Measurements from ENCODE around the gene ARID1B.

ARID1B gene

DNA sequence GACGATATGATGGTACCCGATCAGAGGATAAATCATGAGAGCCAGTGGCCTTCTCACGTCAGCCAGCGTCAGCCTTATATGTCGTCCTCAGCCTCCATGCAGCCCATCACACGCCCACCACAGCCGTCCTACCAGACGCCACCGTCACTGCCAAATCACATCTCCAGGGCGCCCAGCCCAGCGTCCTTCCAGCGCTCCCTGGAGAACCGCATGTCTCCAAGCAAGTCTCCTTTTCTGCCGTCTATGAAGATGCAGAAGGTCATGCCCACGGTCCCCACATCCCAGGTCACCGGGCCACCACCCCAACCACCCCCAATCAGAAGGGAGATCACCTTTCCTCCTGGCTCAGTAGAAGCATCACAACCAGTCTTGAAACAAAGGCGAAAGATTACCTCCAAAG, 423.9 kb downstream of the ARID1B start:
- no peak for DNase-seq

DNA sequence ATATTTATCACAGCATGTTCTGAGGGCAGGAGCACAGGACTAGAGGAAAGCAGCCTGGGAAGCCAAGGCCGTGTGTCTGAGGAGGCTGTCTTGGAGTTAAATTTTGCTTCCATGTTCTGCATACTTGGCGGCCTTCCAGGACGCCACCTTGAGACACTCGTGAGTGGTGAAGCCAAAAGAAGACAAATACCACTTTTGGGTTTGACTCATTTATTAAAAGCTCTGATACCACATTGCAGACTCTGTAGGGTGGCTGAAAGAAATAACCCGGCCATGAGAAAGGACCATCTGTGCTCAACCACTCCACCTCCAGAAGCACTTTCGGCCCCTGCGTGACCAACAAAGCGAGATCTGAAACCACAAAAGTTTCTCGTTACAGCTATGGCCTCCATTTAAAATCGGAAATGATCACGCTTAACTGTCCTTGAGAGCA, 426.1 kb downstream of the ARID1B start:
- peak in 1 of 2 experiments; percentile 41 for DNase-seq

DNA sequence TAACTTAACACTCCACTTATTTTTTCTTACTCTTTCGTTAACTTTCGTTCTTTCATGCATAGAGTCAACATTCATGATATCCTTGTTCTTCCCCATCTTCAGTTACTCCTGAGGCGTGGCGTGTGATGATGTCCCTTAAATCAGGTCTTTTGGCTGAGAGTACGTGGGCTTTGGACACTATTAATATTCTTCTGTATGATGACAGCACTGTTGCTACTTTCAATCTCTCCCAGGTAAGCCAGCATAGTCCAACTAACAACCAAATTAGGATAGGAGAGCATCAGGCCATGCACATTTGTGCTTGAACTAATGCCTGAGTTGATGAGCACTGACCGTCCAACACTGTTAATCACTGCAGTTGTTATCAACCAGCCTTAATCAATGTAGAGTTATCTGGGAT, 426.6 kb downstream of the ARID1B start:
- no peak for DNase-seq

DNA sequence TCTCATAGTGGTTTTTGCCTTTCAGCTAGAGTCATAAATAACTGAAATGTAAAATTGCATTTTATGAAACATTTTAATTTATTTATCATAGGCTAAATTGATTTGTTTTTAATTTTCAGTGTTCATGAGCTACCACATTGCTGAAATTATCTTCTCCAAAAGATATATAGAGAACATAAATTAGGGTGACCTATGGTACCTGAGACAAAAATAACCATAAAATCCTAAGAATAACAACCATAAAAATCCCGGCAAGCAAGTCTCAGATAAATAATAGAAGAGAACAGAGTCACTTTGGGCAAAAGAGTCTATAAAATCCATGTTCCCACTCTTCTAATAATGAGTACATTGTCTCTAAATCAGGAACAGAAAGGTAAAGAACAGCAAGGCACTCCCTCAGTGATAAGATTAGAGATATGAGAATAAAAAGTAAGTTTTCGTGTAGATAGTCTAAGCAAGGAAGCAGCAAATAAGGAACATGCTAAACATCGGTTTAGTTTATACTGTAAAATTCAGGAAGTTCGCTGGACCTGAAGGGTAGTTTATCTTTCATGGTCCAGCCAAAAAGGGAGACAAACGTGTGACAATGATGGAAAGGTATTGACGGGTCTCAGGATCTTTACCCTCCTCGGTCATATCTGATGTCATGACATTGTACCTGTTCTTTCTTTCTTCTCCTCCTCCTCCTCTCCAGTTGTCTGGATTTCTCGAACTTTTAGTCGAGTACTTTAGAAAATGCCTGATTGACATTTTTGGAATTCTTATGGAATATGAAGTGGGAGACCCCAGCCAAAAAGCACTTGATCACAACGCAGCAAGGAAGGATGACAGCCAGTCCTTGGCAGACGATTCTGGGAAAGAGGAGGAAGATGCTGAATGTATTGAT, 428.5 kb downstream of the ARID1B start:
- DNase-seq, result no peak

DNA sequence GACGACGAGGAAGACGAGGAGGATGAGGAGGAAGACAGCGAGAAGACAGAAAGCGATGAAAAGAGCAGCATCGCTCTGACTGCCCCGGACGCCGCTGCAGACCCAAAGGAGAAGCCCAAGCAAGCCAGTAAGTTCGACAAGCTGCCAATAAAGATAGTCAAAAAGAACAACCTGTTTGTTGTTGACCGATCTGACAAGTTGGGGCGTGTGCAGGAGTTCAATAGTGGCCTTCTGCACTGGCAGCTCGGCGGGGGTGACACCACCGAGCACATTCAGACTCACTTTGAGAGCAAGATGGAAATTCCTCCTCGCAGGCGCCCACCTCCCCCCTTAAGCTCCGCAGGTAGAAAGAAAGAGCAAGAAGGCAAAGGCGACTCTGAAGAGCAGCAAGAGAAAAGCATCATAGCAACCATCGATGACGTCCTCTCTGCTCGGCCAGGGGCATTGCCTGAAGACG, 429.2 kb downstream of the ARID1B start:
- DNase-seq, result no peak

DNA sequence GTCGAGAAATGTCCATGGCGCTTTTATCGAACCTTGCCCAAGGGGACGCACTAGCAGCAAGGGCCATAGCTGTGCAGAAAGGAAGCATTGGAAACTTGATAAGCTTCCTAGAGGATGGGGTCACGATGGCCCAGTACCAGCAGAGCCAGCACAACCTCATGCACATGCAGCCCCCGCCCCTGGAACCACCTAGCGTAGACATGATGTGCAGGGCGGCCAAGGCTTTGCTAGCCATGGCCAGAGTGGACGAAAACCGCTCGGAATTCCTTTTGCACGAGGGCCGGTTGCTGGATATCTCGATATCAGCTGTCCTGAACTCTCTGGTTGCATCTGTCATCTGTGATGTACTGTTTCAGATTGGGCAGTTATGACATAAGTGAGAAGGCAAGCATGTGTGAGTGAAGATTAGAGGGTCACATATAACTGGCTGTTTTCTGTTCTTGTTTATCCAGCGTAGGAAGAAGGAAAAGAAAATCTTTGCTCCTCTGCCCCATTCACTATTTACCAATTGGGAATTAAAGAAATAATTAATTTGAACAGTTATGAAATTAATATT, 430.4 kb downstream of the ARID1B start:
- DNase-seq, result no peak

DNA sequence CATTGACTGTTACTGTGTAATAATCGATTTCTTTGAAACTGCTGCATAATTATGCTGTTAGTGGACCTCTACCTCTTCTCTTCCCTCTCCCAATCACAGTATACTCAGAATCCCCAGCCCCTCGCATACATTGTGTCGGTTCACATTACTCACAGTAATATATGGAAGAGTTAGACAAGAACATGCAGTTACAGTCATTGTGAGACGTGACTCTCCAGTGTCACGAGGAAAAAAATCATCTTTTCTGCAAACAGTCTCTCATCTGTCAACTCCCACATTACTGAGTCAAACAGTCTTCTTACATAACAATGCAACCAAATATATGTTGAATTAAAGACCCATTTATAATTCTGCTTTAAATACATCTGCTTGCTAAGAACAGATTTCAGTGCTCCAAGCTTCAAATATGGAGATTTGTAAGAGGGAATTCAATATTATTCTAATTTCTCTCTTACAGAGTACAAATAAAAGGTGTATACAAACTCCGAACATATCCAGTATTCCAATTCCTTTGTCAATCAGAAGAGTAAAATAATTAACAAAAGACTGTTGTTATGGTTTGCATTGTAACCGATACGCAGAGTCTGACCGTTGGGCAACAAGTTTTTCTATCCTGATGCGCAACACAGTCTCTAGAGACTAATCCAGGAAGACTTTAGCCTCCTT, 432.8 kb downstream of the ARID1B start:
- no peak for DNase-seq

DNA sequence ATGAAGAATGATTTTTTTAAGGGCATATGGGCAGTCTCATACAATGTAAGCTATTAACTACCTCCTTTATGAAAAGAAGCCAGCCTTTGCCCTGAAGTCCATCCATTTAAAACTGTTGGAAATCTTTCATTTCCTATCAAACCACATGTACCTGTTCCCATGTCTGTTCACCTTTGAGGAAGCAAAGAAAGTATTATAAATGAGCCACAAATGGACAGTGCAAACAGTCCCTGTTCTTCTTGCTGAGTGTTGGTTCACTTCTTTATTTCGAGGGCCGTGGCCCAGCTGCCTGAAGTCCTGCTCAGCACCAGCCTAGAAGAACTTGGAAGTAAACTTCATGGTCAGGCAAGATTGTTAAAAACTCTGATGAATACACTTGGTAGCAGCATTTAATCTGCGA, 433.8 kb downstream of the ARID1B start:
- no peak for DNase-seq

DNA sequence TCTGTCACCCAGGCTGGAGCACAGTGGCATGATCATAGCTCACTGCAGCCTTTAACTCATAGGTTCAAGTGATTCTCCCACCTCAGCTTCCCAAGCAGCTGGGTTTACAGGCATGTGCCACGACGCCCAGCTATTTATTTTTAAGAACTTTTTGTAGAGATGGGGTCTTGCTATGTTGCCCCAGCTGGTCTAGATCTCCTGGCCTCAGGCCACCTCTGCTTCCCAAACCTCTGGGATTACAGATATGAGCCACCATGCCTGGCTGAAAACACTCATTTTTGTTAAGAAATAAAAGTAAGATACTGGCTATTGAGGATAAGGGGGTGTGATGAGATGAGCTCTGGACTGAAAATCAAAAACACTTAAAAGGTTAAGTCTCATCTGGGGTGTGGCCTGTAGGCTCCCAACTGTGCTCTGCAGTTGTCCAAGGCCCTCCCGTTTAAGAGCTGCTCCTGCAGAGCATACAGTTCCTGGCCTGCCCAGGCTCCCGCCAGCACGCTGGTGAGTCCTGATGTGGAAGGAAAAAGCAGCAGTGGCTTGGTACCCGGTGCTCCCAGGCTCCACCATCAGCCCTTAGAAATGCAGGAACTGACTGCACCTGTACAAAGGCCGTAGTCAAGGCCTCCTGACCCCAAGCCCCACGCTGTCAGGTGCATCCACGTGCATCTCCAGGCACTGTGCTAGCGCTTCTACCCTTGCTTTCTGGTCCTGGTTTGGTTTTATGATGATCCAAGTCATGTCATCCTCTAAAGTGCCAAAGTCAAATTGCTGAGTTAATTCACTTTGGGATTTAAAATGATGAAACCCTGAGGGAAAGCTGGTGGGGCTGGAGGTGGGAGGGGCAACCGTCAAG, 434.7 kb downstream of the ARID1B start:
- no peak for DNase-seq

DNA sequence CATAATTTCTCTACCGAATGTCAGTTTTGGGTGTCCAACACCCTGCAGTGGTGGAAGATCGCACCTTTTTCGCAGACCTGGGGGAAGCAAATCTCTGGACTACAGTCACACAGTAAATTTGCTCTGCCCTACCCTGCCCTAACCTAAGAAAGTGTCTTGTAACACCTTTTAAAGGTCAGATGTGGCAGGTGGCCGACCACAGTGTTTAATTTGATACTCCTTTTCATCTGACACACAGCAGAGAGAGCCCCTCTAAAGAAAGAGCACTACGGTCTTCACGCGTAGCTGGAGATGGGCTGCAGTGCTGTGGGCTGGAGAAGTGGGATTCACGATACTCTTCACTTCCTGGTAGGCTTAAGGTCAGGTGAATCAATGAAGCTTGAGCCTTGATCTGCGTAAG, 436.2 kb downstream of the ARID1B start:
- no peak for DNase-seq

DNA sequence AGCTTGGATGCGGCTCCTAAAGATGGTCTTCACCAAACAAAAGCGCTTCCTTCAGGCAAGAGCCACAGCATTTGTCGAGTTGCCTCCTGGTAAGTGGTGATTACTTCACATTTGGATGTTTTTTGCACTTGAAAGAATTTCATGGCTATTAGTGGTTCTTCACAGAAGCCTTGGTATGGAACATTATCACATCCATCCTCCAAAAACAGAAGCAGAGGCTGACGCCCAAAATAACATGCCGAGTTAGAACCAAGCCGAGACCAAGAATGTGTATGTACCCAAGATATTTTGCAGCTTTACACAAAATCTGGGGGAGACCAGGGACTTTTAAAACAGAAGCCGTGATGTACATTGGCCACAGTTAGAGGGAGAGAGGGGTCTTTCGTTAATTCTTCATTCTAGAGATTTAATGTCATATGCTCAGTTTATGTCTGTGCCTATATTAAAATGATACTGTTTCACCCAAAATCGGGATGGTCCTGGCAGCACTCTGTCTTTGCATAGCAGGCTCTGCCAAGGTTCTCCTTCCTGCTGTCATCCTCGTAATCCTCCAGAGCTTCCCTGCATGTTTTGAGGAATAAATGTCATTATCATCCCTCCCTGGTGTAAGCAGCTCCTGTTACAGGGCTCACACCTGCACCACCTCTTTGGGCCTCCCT, 436.9 kb downstream of the ARID1B start:
- no peak for DNase-seq

DNA sequence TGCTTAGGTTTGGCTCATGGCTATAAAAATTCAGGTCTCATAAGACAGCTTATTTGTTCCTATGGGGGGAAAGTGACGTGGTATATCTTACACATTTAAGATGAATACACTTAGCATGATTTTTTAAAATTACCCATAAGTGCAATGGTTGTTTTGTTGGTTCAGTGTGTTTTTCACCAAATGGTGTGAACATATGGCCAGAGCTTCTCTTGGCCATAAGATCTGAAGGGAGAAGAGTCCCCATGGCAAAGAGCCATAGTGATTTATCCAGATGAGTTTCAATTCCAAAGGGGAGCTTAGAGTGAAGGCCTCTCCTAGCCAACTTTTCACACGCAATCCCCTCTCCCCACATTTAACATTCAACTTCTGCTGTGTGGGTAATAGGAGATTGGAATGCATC, 438.5 kb downstream of the ARID1B start:
- peak in 1 of 2 experiments; percentile 25 for DNase-seq

DNA sequence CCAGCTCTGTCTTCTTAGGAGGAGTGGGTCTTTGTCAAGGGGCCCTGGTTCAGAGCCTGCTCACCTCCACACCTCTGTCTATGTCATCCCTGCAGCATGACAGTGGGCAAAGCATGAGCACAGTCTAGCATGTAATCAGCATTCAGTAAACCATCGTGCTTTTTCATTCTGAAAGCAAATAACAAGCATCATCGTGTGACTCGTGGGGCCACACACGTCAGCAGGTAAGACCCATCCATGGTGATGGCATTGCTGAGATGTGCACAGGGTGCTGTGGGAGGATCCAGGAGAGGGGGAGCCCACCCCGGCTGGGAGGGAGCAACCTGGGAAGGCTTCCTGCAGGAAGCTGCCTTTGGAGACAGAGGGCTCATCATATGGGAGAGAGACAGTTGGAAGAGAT, 439.4 kb downstream of the ARID1B start:
- no peak for DNase-seq

DNA sequence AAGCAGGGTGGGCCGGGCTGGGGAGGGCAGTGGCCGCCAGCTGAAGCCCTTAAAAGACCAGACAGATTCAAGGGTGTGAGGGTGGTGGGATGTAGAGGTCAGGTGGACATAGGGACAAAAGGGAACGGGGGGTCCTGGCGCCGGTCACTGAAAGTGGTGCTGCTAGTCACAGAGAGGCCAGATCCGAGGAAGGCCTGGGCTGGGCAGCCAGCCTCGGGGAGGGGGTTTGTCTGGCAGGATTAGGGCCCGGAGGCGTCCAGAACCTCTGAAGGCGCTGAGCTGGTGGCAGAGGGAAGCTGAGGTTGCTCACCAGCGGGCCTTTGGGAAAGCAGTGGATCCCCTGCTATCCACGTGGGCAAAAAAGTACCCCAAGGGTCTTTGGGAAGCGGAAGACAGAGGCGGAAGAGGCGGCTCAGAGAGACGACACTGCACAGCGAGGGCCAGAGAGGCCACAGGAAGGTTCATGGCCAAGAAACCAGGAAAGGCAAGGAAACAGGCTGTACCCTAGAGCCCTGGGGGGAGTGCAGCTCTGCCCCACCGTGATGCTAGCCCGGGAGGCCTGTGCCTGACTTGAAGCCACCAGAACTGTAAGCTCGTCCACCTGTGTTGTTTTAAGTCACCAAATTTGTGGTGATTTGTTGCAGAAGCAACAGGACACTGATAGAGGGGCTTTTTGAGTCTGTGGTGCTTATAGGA, 440.2 kb downstream of the ARID1B start:
- DNase-seq, result no peak

DNA sequence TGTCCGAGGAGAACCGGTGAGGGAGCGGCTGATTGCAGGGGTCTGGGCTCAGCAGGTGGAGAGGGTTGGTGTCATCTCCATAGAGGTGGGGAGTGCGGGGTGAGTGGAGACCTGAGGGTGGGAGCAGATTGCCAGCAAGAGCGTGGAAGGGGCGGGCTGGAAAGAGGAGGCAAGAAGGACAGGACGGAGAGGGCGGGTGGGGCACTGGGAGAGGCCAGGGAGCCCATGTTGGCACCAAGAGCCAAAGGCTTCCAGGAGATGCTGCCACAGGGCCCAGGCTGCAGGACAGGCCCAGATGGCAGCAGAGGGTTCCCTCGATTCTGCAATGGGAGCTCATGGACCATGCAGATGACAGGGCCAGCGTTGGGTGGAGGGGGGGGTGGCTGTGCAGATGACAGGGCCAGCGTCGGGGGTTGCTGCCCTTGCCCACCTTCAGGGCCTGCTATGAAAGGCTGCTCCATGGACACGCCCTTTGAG, 440.8 kb downstream of the ARID1B start:
- no peak for DNase-seq

DNA sequence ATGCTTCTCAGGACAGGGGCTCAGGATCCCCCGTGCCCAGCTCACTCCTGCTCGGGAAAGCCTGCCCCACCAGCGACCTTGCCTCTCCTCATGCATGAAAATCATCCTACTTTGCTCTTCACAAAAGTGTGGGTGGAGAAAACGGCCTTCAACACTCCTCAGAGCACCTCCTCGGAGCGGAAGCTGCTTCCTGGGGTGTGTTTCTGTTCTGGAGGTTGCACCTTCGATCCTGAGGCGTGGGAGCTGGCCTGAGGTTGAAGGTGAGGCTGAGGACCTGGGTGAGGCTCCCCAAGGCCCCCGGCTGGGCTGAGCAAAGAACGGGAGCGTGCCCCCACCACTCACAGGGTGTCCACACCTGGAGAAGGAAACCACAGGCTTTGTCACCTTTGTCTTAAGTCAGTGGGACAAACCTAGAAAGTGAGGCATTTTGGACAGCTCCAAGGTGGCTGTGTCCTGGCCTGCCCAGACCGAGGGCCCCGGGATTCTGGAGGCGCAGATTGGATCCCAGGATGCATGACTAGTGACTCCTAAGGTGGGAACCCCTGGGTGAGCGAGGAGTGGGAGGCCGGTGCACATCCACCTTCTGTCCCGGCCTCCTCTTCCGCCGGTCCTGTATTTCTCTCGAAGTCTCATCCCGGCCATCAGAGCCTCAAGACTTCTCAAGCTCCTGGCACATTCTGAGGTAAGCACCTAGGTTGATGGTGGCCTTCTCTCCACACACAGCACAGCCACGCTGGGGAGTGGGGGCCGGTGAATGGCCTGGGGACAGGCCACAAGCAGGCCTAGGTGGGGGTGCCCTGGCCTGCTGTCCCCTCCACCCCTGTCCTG, 441.4 kb downstream of the ARID1B start:
- no peak for DNase-seq

DNA sequence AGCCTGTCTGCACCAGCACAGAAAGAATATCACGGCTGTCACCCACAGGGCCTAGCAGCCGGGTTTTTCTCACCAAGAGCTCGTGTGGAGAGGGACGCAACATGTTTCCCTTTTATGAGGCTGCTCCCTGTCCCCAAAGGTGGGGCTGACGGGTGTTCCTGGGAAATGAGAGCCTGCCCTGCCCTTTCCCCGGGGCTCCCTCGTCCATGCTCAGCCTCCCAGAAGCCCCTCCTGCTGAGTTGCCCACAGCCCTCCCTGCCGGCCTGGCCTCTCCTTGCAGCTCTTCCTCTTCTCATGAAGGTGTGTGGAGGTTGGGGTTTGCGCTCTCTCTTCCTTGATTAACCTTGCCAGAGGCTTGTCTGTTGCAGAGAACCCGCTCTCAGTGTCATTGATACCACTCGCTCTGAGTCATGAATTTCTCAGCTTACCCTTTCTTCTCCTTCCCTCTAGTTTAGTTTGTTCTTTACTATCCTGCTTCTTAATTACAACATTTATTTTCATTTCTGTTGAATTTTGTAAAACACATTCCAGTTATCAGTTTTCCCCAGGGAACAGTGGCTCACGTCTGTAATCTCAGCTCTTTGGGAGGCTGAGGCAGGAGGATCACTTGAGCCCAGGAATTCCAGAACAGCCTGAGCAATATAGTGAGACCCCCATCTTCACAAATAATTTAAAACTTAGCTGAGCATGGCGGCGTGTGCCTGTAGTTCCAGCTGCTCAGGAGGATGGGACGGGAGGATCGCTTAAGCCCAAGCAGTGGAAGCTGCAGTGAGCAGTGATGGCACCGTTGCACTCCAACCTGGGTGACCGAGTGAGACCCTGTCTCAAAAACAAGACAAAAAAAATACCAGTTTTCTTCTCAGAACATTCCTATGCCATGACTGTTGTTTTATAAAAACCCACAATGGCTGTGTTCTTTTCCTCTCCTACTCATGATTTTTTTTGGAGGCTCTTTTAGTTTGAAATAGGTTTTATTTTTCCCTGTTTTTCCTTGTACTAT, 442.3 kb downstream of the ARID1B start:
- no peak for DNase-seq

DNA sequence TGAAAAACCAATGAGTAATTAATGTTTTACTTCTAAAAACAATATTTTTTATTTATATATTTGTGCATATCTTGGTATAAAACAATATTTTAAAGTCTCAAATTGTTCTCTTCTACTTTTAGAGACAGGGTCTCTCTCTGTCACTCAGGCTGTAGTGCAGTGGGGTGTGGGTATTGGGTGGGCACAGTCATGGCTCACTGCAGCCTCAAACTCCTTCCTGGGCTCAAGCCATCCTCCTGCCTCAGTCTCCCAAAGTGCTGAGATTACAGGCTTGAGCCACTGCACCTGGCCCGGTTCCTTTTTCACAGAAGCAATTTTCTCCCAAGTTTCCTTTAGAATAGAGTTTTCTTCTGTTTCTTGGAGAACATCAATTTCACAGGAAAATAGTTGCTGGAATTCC, 443.3 kb downstream of the ARID1B start:
- DNase-seq, result no peak
